ENCODE results near the gene EFNA4.

Gene EFNA4

GRCh38 chr1:155062702-155063411 lies 683 bp upstream of the EFNA4 start (continued):
- no peak for TF ChIP-seq HIC1 (tag by site-specific recombination; IDR thresholded peaks at IDR 0.05)
- no peak; the same call in 1 of the 2 replicates for TF ChIP-seq WT1 (tag by site-specific recombination; IDR thresholded peaks at IDR 0.05)
- TF ChIP-seq REPIN1 (tag by site-specific recombination; IDR thresholded peaks at IDR 0.05; ENCODE audit: low read depth): no peak
- TF ChIP-seq, protein P1, sequence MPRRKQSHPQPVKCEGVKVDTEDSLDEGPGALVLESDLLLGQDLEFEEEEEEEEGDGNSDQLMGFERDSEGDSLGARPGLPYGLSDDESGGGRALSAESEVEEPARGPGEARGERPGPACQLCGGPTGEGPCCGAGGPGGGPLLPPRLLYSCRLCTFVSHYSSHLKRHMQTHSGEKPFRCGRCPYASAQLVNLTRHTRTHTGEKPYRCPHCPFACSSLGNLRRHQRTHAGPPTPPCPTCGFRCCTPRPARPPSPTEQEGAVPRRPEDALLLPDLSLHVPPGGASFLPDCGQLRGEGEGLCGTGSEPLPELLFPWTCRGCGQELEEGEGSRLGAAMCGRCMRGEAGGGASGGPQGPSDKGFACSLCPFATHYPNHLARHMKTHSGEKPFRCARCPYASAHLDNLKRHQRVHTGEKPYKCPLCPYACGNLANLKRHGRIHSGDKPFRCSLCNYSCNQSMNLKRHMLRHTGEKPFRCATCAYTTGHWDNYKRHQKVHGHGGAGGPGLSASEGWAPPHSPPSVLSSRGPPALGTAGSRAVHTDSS (tag by site-specific recombination; IDR thresholded peaks at IDR 0.05): no peak
- no peak for TF ChIP-seq ZNF837 (tag by site-specific recombination; IDR thresholded peaks at IDR 0.05)
- TF ChIP-seq ZNF433 (tag by site-specific recombination; IDR thresholded peaks at IDR 0.05; ENCODE audit: low read depth): no peak
- no peak for TF ChIP-seq ZNF350 (tag by site-specific recombination; IDR thresholded peaks at IDR 0.05)
- TF ChIP-seq ZNF324 (tag by site-specific recombination; IDR thresholded peaks at IDR 0.05): no peak
- no peak for TF ChIP-seq BCL6B (tag by site-specific recombination; IDR thresholded peaks at IDR 0.05)
- TF ChIP-seq SCRT2 (tag by site-specific recombination; IDR thresholded peaks at IDR 0.05): no peak
- TF ChIP-seq ZNF792 (tag by site-specific recombination; IDR thresholded peaks at IDR 0.05): no peak
- TF ChIP-seq ZSCAN5A (tag by site-specific recombination; IDR thresholded peaks at IDR 0.05): no peak
- no peak; the same call in 1 of the 2 replicates for TF ChIP-seq EGR2 (tag by site-specific recombination; IDR thresholded peaks at IDR 0.05; ENCODE audit: low read depth)
- TF ChIP-seq ZNF571 (tag by site-specific recombination; IDR thresholded peaks at IDR 0.05): no peak
- no peak for TF ChIP-seq PRDM1 (tag by site-specific recombination; IDR thresholded peaks at IDR 0.05)
- no peak for TF ChIP-seq TRIM28 (IDR thresholded peaks at IDR 0.05; ENCODE audit: borderline replicate concordance, low read length)
- TF ChIP-seq FEZF1 (tag by site-specific recombination; IDR thresholded peaks at IDR 0.05): peak; percentile 43
- no peak for TF ChIP-seq YY2 (tag by site-specific recombination; IDR thresholded peaks at IDR 0.05)
- TF ChIP-seq ZNF555 (tag by site-specific recombination; conservative IDR thresholded peaks at IDR 0.05): no peak
- TF ChIP-seq ZNF600 (tag by site-specific recombination; IDR thresholded peaks at IDR 0.05): peak; percentile 17; the same call in 1 of the 2 replicates
- TF ChIP-seq ZNF2 (tag by site-specific recombination; IDR thresholded peaks at IDR 0.05): no peak; the same call in 1 of the 2 replicates
- TF ChIP-seq ZNF140 (tag by site-specific recombination; IDR thresholded peaks at IDR 0.05): no peak
- TF ChIP-seq, protein P2, sequence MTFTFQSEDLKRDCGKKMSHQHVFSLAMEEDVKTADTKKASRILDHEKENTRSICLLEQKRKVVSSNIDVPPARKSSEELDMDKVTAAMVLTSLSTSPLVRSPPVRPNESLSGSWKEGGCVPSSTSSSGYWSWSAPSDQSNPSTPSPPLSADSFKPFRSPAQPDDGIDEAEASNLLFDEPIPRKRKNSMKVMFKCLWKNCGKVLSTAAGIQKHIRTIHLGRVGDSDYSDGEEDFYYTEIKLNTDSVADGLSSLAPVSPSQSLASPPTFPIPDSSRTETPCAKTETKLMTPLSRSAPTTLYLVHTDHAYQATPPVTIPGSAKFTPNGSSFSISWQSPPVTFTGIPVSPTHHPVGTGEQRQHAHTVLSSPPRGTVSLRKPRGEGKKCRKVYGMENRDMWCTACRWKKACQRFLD (tag by site-specific recombination; IDR thresholded peaks at IDR 0.05): no peak
- no peak for TF ChIP-seq ZNF585B (tag by site-specific recombination; IDR thresholded peaks at IDR 0.05)
- TF ChIP-seq ZBTB1 (tag by site-specific recombination; IDR thresholded peaks at IDR 0.05): no peak
- no peak for TF ChIP-seq ZNF26 (tag by site-specific recombination; IDR thresholded peaks at IDR 0.05)
- no peak for TF ChIP-seq GLI4 (tag by site-specific recombination; IDR thresholded peaks at IDR 0.05)
- no peak for TF ChIP-seq ZNF621 (tag by site-specific recombination; IDR thresholded peaks at IDR 0.05)
- no peak for TF ChIP-seq ZBTB20 (tag by site-specific recombination; IDR thresholded peaks at IDR 0.05)
- TF ChIP-seq ZNF221 (tag by site-specific recombination; IDR thresholded peaks at IDR 0.05; ENCODE audit: borderline replicate concordance): no peak
- no peak for TF ChIP-seq ZNF510 (tag by site-specific recombination; IDR thresholded peaks at IDR 0.05; ENCODE audit: insufficient replicate concordance)
- TF ChIP-seq YY1 (tag by site-specific recombination; IDR thresholded peaks at IDR 0.05): no peak
- TF ChIP-seq ZNF248 (tag by site-specific recombination; IDR thresholded peaks at IDR 0.05): no peak
- TF ChIP-seq ZBTB48 (tag by site-specific recombination; IDR thresholded peaks at IDR 0.05): peak; percentile 100
